GM23338 (cell line): ENCODE results near the gene FERMT3. TPM values are rescaled to one million over a fixed set of nuclear protein-coding genes. Genes with fewer than 3 reads are reported as not detected.

Source experiments
- ATAC-seq: fragments of 200-7000 bp; cut with Tn5 transposase; 3 replicates; pipeline ENCODE4 v1.9.1; 2020
- DNase-seq: peaks from one replicate; pipeline ENCODE4 v3.0.0-alpha.2; 2015; ENCODE audit warnings: low spot score
- H2AFZ ChIP-seq: fragments of 200-600 bp; sonication (generic); 2 replicates; pipeline ENCODE4 v1.8.0; 2016; ENCODE audit warnings: antibody characterized with exemption, mild to moderate bottlenecking, moderate library complexity
- H3F3A ChIP-seq: fragments of 200-600 bp; sonication (generic); replicated peaks from 2 replicates; pipeline ENCODE4 v1.8.0; 2017; ENCODE audit warnings: antibody characterized with exemption, mixed run types, low read depth
- H3K27ac ChIP-seq: fragments of 200-600 bp; sonication (generic); 2 replicates; pipeline ENCODE4 v1.6.1; 2016; ENCODE audit warnings: low read depth
- H3K27me3 ChIP-seq: fragments of 200-600 bp; sonication (generic); 2 replicates; pipeline ENCODE4 v1.8.0; 2016; ENCODE audit warnings: mild to moderate bottlenecking, mixed run types, moderate library complexity; ENCODE audit not compliant: insufficient read depth
- H3K36me3 ChIP-seq: fragments of 200-600 bp; sonication (generic); 2 replicates; pipeline ENCODE4 v1.8.0; 2016; ENCODE audit warnings: mild to moderate bottlenecking; ENCODE audit not compliant: insufficient read depth
- H3K4me1 ChIP-seq: fragments of 200-600 bp; sonication (generic); 2 replicates; pipeline ENCODE4 v1.8.0; 2016; ENCODE audit warnings: mild to moderate bottlenecking, moderate library complexity; ENCODE audit not compliant: insufficient read depth
- H3K4me2 ChIP-seq: fragments of 200-600 bp; sonication (generic); 2 replicates; pipeline ENCODE4 v1.7.1; 2017; ENCODE audit warnings: mixed run types
- H3K4me3 ChIP-seq: fragments of 200-600 bp; sonication (generic); 2 replicates; pipeline ENCODE4 v1.6.1; 2016; ENCODE audit warnings: mixed run types
- H3K79me2 ChIP-seq: fragments of 200-600 bp; sonication (generic); replicated peaks from 2 replicates; pipeline ENCODE4 v1.8.0; 2017; ENCODE audit warnings: mild to moderate bottlenecking; ENCODE audit not compliant: insufficient read depth
- H3K9me2 ChIP-seq: fragments of 200-600 bp; sonication (generic); 2 replicates; pipeline ENCODE4 v1.8.0; 2017; ENCODE audit not compliant: insufficient read depth
- H4K20me1 ChIP-seq: fragments of 200-600 bp; sonication (generic); replicated peaks from 2 replicates; pipeline ENCODE4 v1.8.0; 2017; ENCODE audit warnings: mild to moderate bottlenecking; ENCODE audit not compliant: insufficient read depth
- H3K27ac Mint-ChIP-seq: 2 replicates; pipeline ENCODE4 v1.8.0; 2020; ENCODE audit warnings: inconsistent platforms, mild to moderate bottlenecking, moderate library complexity, mixed read lengths
- H3K27me3 Mint-ChIP-seq: 3 replicates; pipeline ENCODE4 v1.8.0; 2022; ENCODE audit warnings: low read depth, mild to moderate bottlenecking, moderate library complexity, mixed read lengths, inconsistent platforms; ENCODE audit not compliant: insufficient read depth, poor library complexity
- H3K36me3 Mint-ChIP-seq: 3 replicates; pipeline ENCODE4 v1.8.0; 2021; ENCODE audit warnings: low read depth, mild to moderate bottlenecking, inconsistent platforms, moderate library complexity, mixed read lengths
- H3K4me1 Mint-ChIP-seq: 3 replicates; pipeline ENCODE4 v1.8.0; 2020; ENCODE audit warnings: mild to moderate bottlenecking, inconsistent platforms, mixed read lengths
- H3K4me3 Mint-ChIP-seq: 3 replicates; pipeline ENCODE4 v1.8.0; 2021; ENCODE audit warnings: moderate library complexity, mild to moderate bottlenecking, inconsistent platforms, mixed read lengths
- H3K9me3 Mint-ChIP-seq: 3 replicates; pipeline ENCODE4 v1.8.0; 2020; ENCODE audit warnings: moderate library complexity, mild to moderate bottlenecking, inconsistent platforms, mixed read lengths
- CREB1 ChIP-seq: fragments of 250-450 bp; sonication (Bioruptor Pico); IDR thresholded peaks from 2 replicates; pipeline ENCODE4 v1.5.0; 2020; ENCODE audit warnings: low read depth, mild to moderate bottlenecking, moderate library complexity
- CTCF ChIP-seq, 2 experiments: fragments of 200-600 bp in 1 of 2; sonication (generic) in 1 of 2; conservative IDR thresholded peaks; 2 replicates each; pipeline versions ENCODE4 v1.5.1 to v1.6.1; 2016 to 2017; ENCODE audit warnings: antibody characterized with exemption in 2 of 2, low read depth in 2 of 2, mild to moderate bottlenecking in 2 of 2, moderate library complexity in 1 of 2
- ETS1 ChIP-seq: IDR thresholded peaks from 2 replicates; pipeline ENCODE4 v1.6.1; 2016; ENCODE audit warnings: antibody characterized with exemption
- EZH2 ChIP-seq: fragments of 200-600 bp; sonication (generic); IDR thresholded peaks from one replicate; pipeline ENCODE4 v1.8.0; 2017; ENCODE audit warnings: antibody characterized with exemption, mild to moderate bottlenecking, low read depth; ENCODE audit not compliant: unreplicated experiment
- EZH2phosphoT487 ChIP-seq: fragments of 200-600 bp; sonication (generic); IDR thresholded peaks from one replicate; pipeline ENCODE4 v1.8.1; 2018; ENCODE audit warnings: antibody characterized with exemption; ENCODE audit not compliant: unreplicated experiment
- JUNB ChIP-seq: IDR thresholded peaks from one replicate; pipeline ENCODE4 v1.6.1; 2016; ENCODE audit warnings: antibody characterized with exemption; ENCODE audit not compliant: unreplicated experiment
- NANOG ChIP-seq: IDR thresholded peaks from 2 replicates; pipeline ENCODE4 v1.6.1; 2016; ENCODE audit warnings: antibody characterized with exemption, borderline replicate concordance
- REST ChIP-seq: IDR thresholded peaks from one replicate; pipeline ENCODE4 v1.6.1; 2018; ENCODE audit warnings: antibody characterized with exemption; ENCODE audit not compliant: unreplicated experiment
- polyA plus RNA-seq: library from polyadenylated mRNA; unstranded; fragments of >200 nt; fragmentation: Nextera tagmentation; extraction: Ambion mirVana; gene quantifications from 2 replicates; pipeline ENCODE4 v1.2.1, GENCODE V29; 2016
- total RNA-seq: library from RNA; depleted of rRNA; stranded (reverse); fragments of >200 nt; shearing (Covaris generic); gene quantifications from 2 replicates; pipeline ENCODE4 v1.2.3, GENCODE V29; 2014
- TF ChIP-seq, protein P1 (sequence below): fragments of 250-450 bp; sonication (Bioruptor Pico); IDR thresholded peaks from 2 replicates; pipeline ENCODE4 v1.5.0; 2020; ENCODE audit warnings: mild to moderate bottlenecking, moderate library complexity

Gene FERMT3
- total and polyA plus RNA-seq, 2 experiments from 2014 or later = 1.5 to 1.6 TPM

- 0 out of 2 replicates have a peak, but pooled peaks cover 8% of the 10 kb centered on the region for H3K4me1 ChIP-seq
- H3K4me2 ChIP-seq = no peak overlapping the region
- H2AFZ ChIP-seq = no peak overlapping the region
- 0 out of 2 replicates have a peak, but pooled peaks cover 4% of the 10 kb centered on the region for H4K20me1 ChIP-seq
- H3K27me3 ChIP-seq = no peaks in the 10 kb centered on the region
- Mint-ChIP-seq H3K27me3 (peaks cover 12% of the 10 kb centered on the region), H3K4me1 (peaks cover 19% of the 10 kb centered on the region), H3K9me3 (no peaks in the 10 kb centered on the region; the same call in 2 of the 3 replicates), H3K4me3 (no peak overlapping the region; the same call in 2 of the 3 replicates), H3K27ac (no peak overlapping the region; the same call in 1 of the 2 replicates), H3K36me3 (peaks cover 70% of the 10 kb centered on the region)
- ATAC-seq (no peak), DNase-seq (no peak)
- H3K79me2 ChIP-seq = no peaks in the 10 kb centered on the region
- no peak for TF ChIP-seq CREB1 (CRISPR knock-in tag)
- no peak for TF ChIP-seq EZH2
- TF ChIP-seq, protein P1, sequence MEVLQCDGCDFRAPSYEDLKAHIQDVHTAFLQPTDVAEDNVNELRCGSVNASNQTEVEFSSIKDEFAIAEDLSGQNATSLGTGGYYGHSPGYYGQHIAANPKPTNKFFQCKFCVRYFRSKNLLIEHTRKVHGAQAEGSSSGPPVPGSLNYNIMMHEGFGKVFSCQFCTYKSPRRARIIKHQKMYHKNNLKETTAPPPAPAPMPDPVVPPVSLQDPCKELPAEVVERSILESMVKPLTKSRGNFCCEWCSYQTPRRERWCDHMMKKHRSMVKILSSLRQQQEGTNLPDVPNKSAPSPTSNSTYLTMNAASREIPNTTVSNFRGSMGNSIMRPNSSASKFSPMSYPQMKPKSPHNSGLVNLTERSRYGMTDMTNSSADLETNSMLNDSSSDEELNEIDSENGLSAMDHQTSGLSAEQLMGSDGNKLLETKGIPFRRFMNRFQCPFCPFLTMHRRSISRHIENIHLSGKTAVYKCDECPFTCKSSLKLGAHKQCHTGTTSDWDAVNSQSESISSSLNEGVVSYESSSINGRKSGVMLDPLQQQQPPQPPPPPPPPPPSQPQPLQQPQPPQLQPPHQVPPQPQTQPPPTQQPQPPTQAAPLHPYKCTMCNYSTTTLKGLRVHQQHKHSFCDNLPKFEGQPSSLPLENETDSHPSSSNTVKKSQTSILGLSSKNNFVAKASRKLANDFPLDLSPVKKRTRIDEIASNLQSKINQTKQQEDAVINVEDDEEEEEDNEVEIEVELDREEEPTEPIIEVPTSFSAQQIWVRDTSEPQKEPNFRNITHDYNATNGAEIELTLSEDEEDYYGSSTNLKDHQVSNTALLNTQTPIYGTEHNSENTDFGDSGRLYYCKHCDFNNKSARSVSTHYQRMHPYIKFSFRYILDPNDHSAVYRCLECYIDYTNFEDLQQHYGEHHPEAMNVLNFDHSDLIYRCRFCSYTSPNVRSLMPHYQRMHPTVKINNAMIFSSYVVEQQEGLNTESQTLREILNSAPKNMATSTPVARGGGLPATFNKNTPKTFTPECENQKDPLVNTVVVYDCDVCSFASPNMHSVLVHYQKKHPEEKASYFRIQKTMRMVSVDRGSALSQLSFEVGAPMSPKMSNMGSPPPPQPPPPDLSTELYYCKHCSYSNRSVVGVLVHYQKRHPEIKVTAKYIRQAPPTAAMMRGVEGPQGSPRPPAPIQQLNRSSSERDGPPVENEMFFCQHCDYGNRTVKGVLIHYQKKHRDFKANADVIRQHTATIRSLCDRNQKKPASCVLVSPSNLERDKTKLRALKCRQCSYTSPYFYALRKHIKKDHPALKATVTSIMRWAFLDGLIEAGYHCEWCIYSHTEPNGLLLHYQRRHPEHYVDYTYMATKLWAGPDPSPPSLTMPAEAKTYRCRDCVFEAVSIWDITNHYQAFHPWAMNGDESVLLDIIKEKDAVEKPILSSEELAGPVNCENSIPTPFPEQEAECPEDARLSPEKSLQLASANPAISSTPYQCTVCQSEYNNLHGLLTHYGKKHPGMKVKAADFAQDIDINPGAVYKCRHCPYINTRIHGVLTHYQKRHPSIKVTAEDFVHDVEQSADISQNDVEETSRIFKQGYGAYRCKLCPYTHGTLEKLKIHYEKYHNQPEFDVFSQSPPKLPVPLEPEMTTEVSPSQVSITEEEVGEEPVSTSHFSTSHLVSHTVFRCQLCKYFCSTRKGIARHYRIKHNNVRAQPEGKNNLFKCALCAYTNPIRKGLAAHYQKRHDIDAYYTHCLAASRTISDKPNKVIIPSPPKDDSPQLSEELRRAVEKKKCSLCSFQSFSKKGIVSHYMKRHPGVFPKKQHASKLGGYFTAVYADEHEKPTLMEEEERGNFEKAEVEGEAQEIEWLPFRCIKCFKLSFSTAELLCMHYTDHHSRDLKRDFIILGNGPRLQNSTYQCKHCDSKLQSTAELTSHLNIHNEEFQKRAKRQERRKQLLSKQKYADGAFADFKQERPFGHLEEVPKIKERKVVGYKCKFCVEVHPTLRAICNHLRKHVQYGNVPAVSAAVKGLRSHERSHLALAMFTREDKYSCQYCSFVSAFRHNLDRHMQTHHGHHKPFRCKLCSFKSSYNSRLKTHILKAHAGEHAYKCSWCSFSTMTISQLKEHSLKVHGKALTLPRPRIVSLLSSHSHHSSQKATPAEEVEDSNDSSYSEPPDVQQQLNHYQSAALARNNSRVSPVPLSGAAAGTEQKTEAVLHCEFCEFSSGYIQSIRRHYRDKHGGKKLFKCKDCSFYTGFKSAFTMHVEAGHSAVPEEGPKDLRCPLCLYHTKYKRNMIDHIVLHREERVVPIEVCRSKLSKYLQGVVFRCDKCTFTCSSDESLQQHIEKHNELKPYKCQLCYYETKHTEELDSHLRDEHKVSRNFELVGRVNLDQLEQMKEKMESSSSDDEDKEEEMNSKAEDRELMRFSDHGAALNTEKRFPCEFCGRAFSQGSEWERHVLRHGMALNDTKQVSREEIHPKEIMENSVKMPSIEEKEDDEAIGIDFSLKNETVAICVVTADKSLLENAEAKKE = no peak
- TF ChIP-seq REST = no peak
- TF ChIP-seq CTCF (conservative IDR thresholded peaks at IDR 0.05; ENCODE audit: low read depth in 2 of 2) = no peak
- no peak for TF ChIP-seq ETS1
- TF ChIP-seq NANOG = no peak
- no peak for TF ChIP-seq EZH2phosphoT487
- no peak for TF ChIP-seq JUNB
- peaks cover 6% of the 10 kb centered on the region for H3K36me3 ChIP-seq
- H3K9me2 ChIP-seq = no peaks in the 10 kb centered on the region
- H3K4me3 ChIP-seq = no peak overlapping the region
- H3F3A ChIP-seq = peaks cover 17% of the 10 kb centered on the region
- H3K27ac ChIP-seq = 0 out of 2 replicates have a peak overlapping the region, but pooled peaks have one; percentile 32
These were observed 57.9 kb downstream of the FERMT3 start for GRCh38 chr11:64264371-64264852.
